Measurements from ENCODE around the gene NR3C2.
A peak's percentile ranks its signal among the peaks of the same experiment; 100 is the strongest.

Gene NR3C2

GRCh38 chr4:148239494-148239985 is 202.7 kb downstream of the NR3C2 start:
- no peak overlapping the region for H3K27ac Mint-ChIP-seq
- DNase-seq (no peak), ATAC-seq (replicated peaks) (no peak)
- peaks cover 0 to 10% of the 10 kb centered on the region in 2 donors for H3K36me3 Mint-ChIP-seq
- H3K9me3 Mint-ChIP-seq: peaks cover 0 to 4% of the 10 kb centered on the region in 2 donors
- H3K27me3 Mint-ChIP-seq: no peaks in the 10 kb centered on the region
- H3K4me1 Mint-ChIP-seq: no peaks in the 10 kb centered on the region
- H3K4me3 Mint-ChIP-seq: no peak overlapping the region

- Mint-ChIP-seq H3K4me1 (no peaks in the 10 kb centered on the region), H3K27me3 (no peaks in the 10 kb centered on the region), H3K4me3 (no peak overlapping the region), H3K36me3 (peaks cover 0 to 10% of the 10 kb centered on the region in 2 donors), H3K9me3 (peaks cover 0 to 4% of the 10 kb centered on the region in 2 donors), H3K27ac (no peak overlapping the region)
- DNase-seq (no peak), ATAC-seq (replicated peaks) (no peak)
Observed at GRCh38 chr4:148238811-148239493, 203.3 kb downstream of the NR3C2 start.

- no peak for DNase-seq
- H3K4me3 Mint-ChIP-seq: no peak overlapping the region
- H3K4me1 Mint-ChIP-seq: no peaks in the 10 kb centered on the region
- peaks cover 0 to 4% of the 10 kb centered on the region in 2 donors for H3K9me3 Mint-ChIP-seq
- H3K36me3 Mint-ChIP-seq: peaks cover 0 to 14% of the 10 kb centered on the region in 2 donors
- H3K27ac Mint-ChIP-seq: no peak overlapping the region
- H3K27me3 Mint-ChIP-seq: no peaks in the 10 kb centered on the region
- no peak for ATAC-seq (replicated peaks)
Observed at GRCh38 chr4:148238086-148238485, 204.1 kb downstream of the NR3C2 start.

GRCh38 chr4:148235809-148236208 is 206.4 kb downstream of the NR3C2 start:
- no peak overlapping the region for H3K4me3 Mint-ChIP-seq
- no peak overlapping the region for H3K27ac Mint-ChIP-seq
- no peak for ATAC-seq (replicated peaks)
- H3K9me3 Mint-ChIP-seq: no peaks in the 10 kb centered on the region
- H3K36me3 Mint-ChIP-seq: peaks cover 4 to 14% of the 10 kb centered on the region in 2 donors
- no peak for DNase-seq
- no peaks in the 10 kb centered on the region for H3K4me1 Mint-ChIP-seq
- no peaks in the 10 kb centered on the region for H3K27me3 Mint-ChIP-seq

- no peak overlapping the region for H3K4me3 Mint-ChIP-seq
- no peak for DNase-seq
Observed at GRCh38 chr4:148229798-148230197, 212.4 kb downstream of the NR3C2 start.

GRCh38 chr4:148229028-148229427 is 213.2 kb downstream of the NR3C2 start:
- DNase-seq (no peak), ATAC-seq (replicated peaks) (no peak)
- H3K27ac Mint-ChIP-seq: no peak overlapping the region
- H3K9me3 Mint-ChIP-seq: no peaks in the 10 kb centered on the region
- no peak overlapping the region for H3K4me3 Mint-ChIP-seq
- peaks cover 7 to 10% of the 10 kb centered on the region in 2 donors for H3K36me3 Mint-ChIP-seq
- H3K27me3 Mint-ChIP-seq: no peaks in the 10 kb centered on the region
- no peaks in the 10 kb centered on the region for H3K4me1 Mint-ChIP-seq

More at GRCh38 chr4:148229798-148230197, 212.4 kb downstream of the NR3C2 start:
- H3K4me1 Mint-ChIP-seq: no peaks in the 10 kb centered on the region
- peaks cover 7 to 10% of the 10 kb centered on the region in 2 donors for H3K36me3 Mint-ChIP-seq
- no peaks in the 10 kb centered on the region for H3K27me3 Mint-ChIP-seq
- H3K9me3 Mint-ChIP-seq: no peaks in the 10 kb centered on the region
- ATAC-seq (replicated peaks): no peak
- no peak overlapping the region for H3K27ac Mint-ChIP-seq

GRCh38 chr4:148227147-148227546 is 215.1 kb downstream of the NR3C2 start:
- Mint-ChIP-seq H3K4me3 (no peak overlapping the region), H3K4me1 (no peaks in the 10 kb centered on the region), H3K27me3 (no peaks in the 10 kb centered on the region), H3K36me3 (peaks cover 0 to 3% of the 10 kb centered on the region in 2 donors), H3K27ac (no peak overlapping the region), H3K9me3 (no peaks in the 10 kb centered on the region)
- DNase-seq (no peak), ATAC-seq (replicated peaks) (no peak)

GRCh38 chr4:148226341-148226740 is 215.9 kb downstream of the NR3C2 start:
- Mint-ChIP-seq H3K27me3 (no peaks in the 10 kb centered on the region), H3K27ac (no peak overlapping the region), H3K9me3 (no peaks in the 10 kb centered on the region), H3K36me3 (peaks cover 0 to 3% of the 10 kb centered on the region in 2 donors), H3K4me3 (no peak overlapping the region), H3K4me1 (no peaks in the 10 kb centered on the region)
- ATAC-seq (replicated peaks) (no peak), DNase-seq (no peak)

GRCh38 chr4:148225639-148226038 is 216.6 kb downstream of the NR3C2 start:
- Mint-ChIP-seq H3K27me3 (no peaks in the 10 kb centered on the region), H3K9me3 (no peaks in the 10 kb centered on the region), H3K4me3 (no peak overlapping the region), H3K4me1 (no peaks in the 10 kb centered on the region), H3K27ac (no peak overlapping the region), H3K36me3 (peaks cover 0 to 3% of the 10 kb centered on the region in 2 donors)
- DNase-seq (no peak), ATAC-seq (replicated peaks) (no peak)

- no peak for DNase-seq
- H3K27ac Mint-ChIP-seq: no peak overlapping the region
- H3K4me3 Mint-ChIP-seq: no peak overlapping the region
- no peaks in the 10 kb centered on the region for H3K27me3 Mint-ChIP-seq
- no peak for ATAC-seq (replicated peaks)
- peaks cover 4 to 8% of the 10 kb centered on the region in 2 donors for H3K36me3 Mint-ChIP-seq
- H3K9me3 Mint-ChIP-seq: no peaks in the 10 kb centered on the region
- H3K4me1 Mint-ChIP-seq: no peaks in the 10 kb centered on the region
Observed at GRCh38 chr4:148224476-148224875, 217.7 kb downstream of the NR3C2 start.

GRCh38 chr4:148222991-148223660 is 219.1 kb downstream of the NR3C2 start:
- Mint-ChIP-seq H3K27me3 (no peaks in the 10 kb centered on the region), H3K27ac (no peak overlapping the region), H3K9me3 (peaks cover 0 to 2% of the 10 kb centered on the region in 2 donors), H3K36me3 (peaks cover 4 to 8% of the 10 kb centered on the region in 2 donors), H3K4me3 (no peak overlapping the region), H3K4me1 (no peaks in the 10 kb centered on the region)
- ATAC-seq (replicated peaks) (no peak), DNase-seq (no peak)

- H3K4me3 Mint-ChIP-seq: peak overlapping the region; percentile 39 to 52
- H3K27me3 Mint-ChIP-seq: no peaks in the 10 kb centered on the region
- H3K4me1 Mint-ChIP-seq: peaks cover 5 to 13% of the 10 kb centered on the region in 2 donors
- H3K36me3 Mint-ChIP-seq: peaks cover 4 to 5% of the 10 kb centered on the region in 2 donors
- ATAC-seq (replicated peaks): peak; percentile 76 to 80
- no peak for DNase-seq
- H3K9me3 Mint-ChIP-seq: peaks cover 0 to 2% of the 10 kb centered on the region in 2 donors
- peak overlapping the region; percentile 68 for H3K27ac Mint-ChIP-seq
Observed at GRCh38 chr4:148216866-148217814, 225.1 kb downstream of the NR3C2 start.

GRCh38 chr4:148216321-148216720 is 225.9 kb downstream of the NR3C2 start:
- ATAC-seq (replicated peaks): peak in 1 of 2 donors; percentile 12
- H3K9me3 Mint-ChIP-seq: peaks cover 0 to 2% of the 10 kb centered on the region in 2 donors

GRCh38 chr4:148215202-148215601 is 227.0 kb downstream of the NR3C2 start:
- no peak overlapping the region for H3K27ac Mint-ChIP-seq
- H3K4me3 Mint-ChIP-seq: no peak overlapping the region
- H3K36me3 Mint-ChIP-seq: peaks cover 3 to 5% of the 10 kb centered on the region in 2 donors
- peaks cover 7 to 13% of the 10 kb centered on the region in 2 donors for H3K4me1 Mint-ChIP-seq
- peaks cover 0 to 2% of the 10 kb centered on the region in 2 donors for H3K9me3 Mint-ChIP-seq
- H3K27me3 Mint-ChIP-seq: no peaks in the 10 kb centered on the region
- ATAC-seq (replicated peaks): no peak
- DNase-seq: no peak

More at GRCh38 chr4:148216321-148216720, 225.9 kb downstream of the NR3C2 start:
- peak overlapping the region; percentile 39 to 52 for H3K4me3 Mint-ChIP-seq
- peaks cover 5 to 13% of the 10 kb centered on the region in 2 donors for H3K4me1 Mint-ChIP-seq
- H3K27ac Mint-ChIP-seq: no peak overlapping the region
- no peak for DNase-seq
- H3K27me3 Mint-ChIP-seq: no peaks in the 10 kb centered on the region
- peaks cover 4 to 5% of the 10 kb centered on the region in 2 donors for H3K36me3 Mint-ChIP-seq
